Loucy (cell line): ENCODE results near the gene CCDC33.

Source experiments
- H2AFZ ChIP-seq: fragments of 200-600 bp; sonication (generic); 2 replicates; pipeline ENCODE4 v1.6.0; 2016; ENCODE audit warnings: antibody characterized with exemption, mild to moderate bottlenecking, low read length, moderate library complexity
- H3F3A ChIP-seq: fragments of 200-600 bp; 2 replicates; pipeline ENCODE4 v1.6.0; 2016; ENCODE audit warnings: antibody characterized with exemption, low read depth, mild to moderate bottlenecking
- H3K27me3 ChIP-seq: fragments of 200-600 bp; sonication (generic); 2 replicates; pipeline ENCODE4 v1.6.1; 2014; ENCODE audit warnings: low read length, mild to moderate bottlenecking; ENCODE audit not compliant: insufficient read depth, poor library complexity, severe bottlenecking
- H3K36me3 ChIP-seq: fragments of 200-600 bp; sonication (generic); 2 replicates; pipeline ENCODE4 v1.6.1; 2016; ENCODE audit warnings: low read length; ENCODE audit not compliant: insufficient read depth
- H3K4me1 ChIP-seq: fragments of 200-600 bp; sonication (generic); 2 replicates; pipeline ENCODE4 v1.5.1; 2014; ENCODE audit warnings: low read length, mild to moderate bottlenecking; ENCODE audit not compliant: insufficient read depth, poor library complexity, severe bottlenecking
- H3K4me2 ChIP-seq: fragments of 200-600 bp; sonication (generic); 2 replicates; pipeline ENCODE4 v1.6.0; 2014; ENCODE audit warnings: antibody characterized with exemption, low read length, low read depth, mild to moderate bottlenecking; ENCODE audit not compliant: poor library complexity, severe bottlenecking
- H3K4me3 ChIP-seq: fragments of 200-600 bp; sonication (generic); 2 replicates; pipeline ENCODE4 v1.5.1; 2014; ENCODE audit warnings: low read length, mild to moderate bottlenecking, mixed read lengths; ENCODE audit not compliant: poor library complexity, severe bottlenecking
- H3K79me2 ChIP-seq: fragments of 200-600 bp; sonication (generic); 2 replicates; pipeline ENCODE4 v1.6.1; 2014; ENCODE audit warnings: low read length; ENCODE audit not compliant: insufficient read depth
- H3K9ac ChIP-seq: fragments of 200-600 bp; sonication (generic); 2 replicates; pipeline ENCODE4 v1.6.0; 2014; ENCODE audit warnings: mild to moderate bottlenecking, low read depth, low read length, moderate library complexity; ENCODE audit not compliant: poor library complexity, severe bottlenecking
- H3K9me2 ChIP-seq: fragments of 200-600 bp; sonication (generic); replicated peaks from 2 replicates; pipeline ENCODE4 v1.6.1; 2016; ENCODE audit warnings: low read depth, low read length, mixed read lengths
- H3K9me3 ChIP-seq: fragments of 200-600 bp; sonication (generic); 2 replicates; pipeline ENCODE4 v1.6.1; 2014; ENCODE audit warnings: mild to moderate bottlenecking, antibody characterized with exemption, low read length, low read depth; ENCODE audit not compliant: insufficient read depth
- H4K20me1 ChIP-seq: fragments of 200-600 bp; sonication (generic); 2 replicates; pipeline ENCODE4 v1.6.0; 2014; ENCODE audit warnings: antibody characterized with exemption, low read length, mild to moderate bottlenecking; ENCODE audit not compliant: insufficient read depth, poor library complexity, severe bottlenecking
- CTCF ChIP-seq: fragments of 200-600 bp; sonication (generic); conservative IDR thresholded peaks from 2 replicates; pipeline ENCODE4 v1.5.1; 2014; ENCODE audit warnings: mild to moderate bottlenecking, antibody characterized with exemption, low read length
- EZH2phosphoT487 ChIP-seq: fragments of 200-600 bp; IDR thresholded peaks from 2 replicates; pipeline ENCODE4 v1.6.1; 2018; ENCODE audit warnings: antibody characterized with exemption, mild to moderate bottlenecking, moderate library complexity, borderline replicate concordance

Gene CCDC33

GRCh38 chr15:74343797-74344127 is 107.6 kb downstream of the CCDC33 start:
- Histone ChIP-seq H3K79me2 (no peaks in the 10 kb centered on the region), H3K9ac (no peak overlapping the region), H3K4me2 (no peak overlapping the region), H3K9me3 (no peaks in the 10 kb centered on the region), H3K4me3 (no peak overlapping the region), H3K9me2 (no peaks in the 10 kb centered on the region), H3K4me1 (no peaks in the 10 kb centered on the region), H2AFZ (no peak overlapping the region), H4K20me1 (no peaks in the 10 kb centered on the region), H3K27me3 (no peaks in the 10 kb centered on the region), H3F3A (no peaks in the 10 kb centered on the region), H3K36me3 (no peaks in the 10 kb centered on the region)
- TF ChIP-seq CTCF (no peak), EZH2phosphoT487 (no peak)

GRCh38 chr15:74345051-74345450 is 108.9 kb downstream of the CCDC33 start:
- H2AFZ ChIP-seq, result no peak overlapping the region
- H3K9me2 ChIP-seq, result no peaks in the 10 kb centered on the region
- no peak overlapping the region for H3K4me2 ChIP-seq
- H3K4me3 ChIP-seq, result no peak overlapping the region
- no peaks in the 10 kb centered on the region for H3K9me3 ChIP-seq
- no peak overlapping the region for H3K9ac ChIP-seq
- no peaks in the 10 kb centered on the region for H3K79me2 ChIP-seq
- H3K36me3 ChIP-seq, result no peaks in the 10 kb centered on the region
- no peaks in the 10 kb centered on the region for H3K27me3 ChIP-seq
- TF ChIP-seq CTCF (no peak), EZH2phosphoT487 (no peak)
- H3F3A ChIP-seq, result no peaks in the 10 kb centered on the region
- H4K20me1 ChIP-seq, result no peaks in the 10 kb centered on the region
- no peaks in the 10 kb centered on the region for H3K4me1 ChIP-seq

GRCh38 chr15:74347757-74348250 is 111.7 kb downstream of the CCDC33 start:
- Histone ChIP-seq H3K4me3 (no peak overlapping the region), H3K79me2 (no peaks in the 10 kb centered on the region), H4K20me1 (no peaks in the 10 kb centered on the region), H3K36me3 (no peaks in the 10 kb centered on the region), H2AFZ (no peak overlapping the region), H3K4me2 (no peak overlapping the region), H3K9ac (no peak overlapping the region), H3K4me1 (no peaks in the 10 kb centered on the region), H3K9me3 (no peaks in the 10 kb centered on the region), H3K9me2 (no peaks in the 10 kb centered on the region), H3F3A (no peaks in the 10 kb centered on the region), H3K27me3 (no peaks in the 10 kb centered on the region)
- no peak for TF ChIP-seq EZH2phosphoT487
- no peak for TF ChIP-seq CTCF
